Retinal pigment epithelial cell (primary cell): ENCODE results near the gene PARP11.

Experiments
- DNase-seq: peaks from one replicate; pipeline ENCODE4 v3.0.0-alpha.2; 2010; ENCODE audit warnings: low read depth
- H3K4me3 ChIP-seq: 2 replicates; pipeline ENCODE4 v1.5.1; 2011; ENCODE audit warnings: mild to moderate bottlenecking, low read length, control low read depth, moderate library complexity
- TF ChIP-seq, protein P1 (sequence below): conservative IDR thresholded peaks from 2 replicates; pipeline ENCODE4 v1.5.1; 2011; ENCODE audit warnings: low read depth, low read length, control low read depth, inconsistent platforms

PARP11 gene

DNA sequence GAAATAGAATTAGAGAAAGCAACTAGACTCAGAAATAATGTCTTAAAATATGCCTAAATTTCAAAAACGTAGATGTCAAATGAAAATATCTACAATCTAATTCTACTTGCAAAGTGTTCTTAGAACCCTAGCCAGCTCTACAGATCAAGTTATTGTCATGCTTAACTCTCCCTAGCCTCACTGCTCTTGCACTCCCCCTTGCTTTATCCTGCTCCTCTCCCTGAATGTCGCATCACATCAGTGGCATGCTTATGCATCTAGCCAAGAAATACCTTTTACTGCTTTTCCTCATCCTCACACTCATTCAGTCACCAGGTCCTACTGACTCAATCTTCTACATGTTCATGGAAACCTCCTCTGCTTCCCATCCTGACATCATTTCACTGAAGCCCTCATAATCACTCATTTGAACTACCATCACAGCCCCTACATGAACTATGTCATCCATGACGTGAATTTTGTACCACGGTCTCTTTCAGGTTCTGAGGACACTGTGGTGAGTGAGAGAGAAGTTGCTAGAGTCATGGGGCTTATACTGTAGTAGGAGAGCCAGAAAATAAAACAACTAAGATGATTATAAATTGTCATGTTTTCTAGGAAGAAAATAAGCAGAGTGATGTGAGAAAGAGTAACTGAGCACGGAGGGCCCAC lies 97.7 kb downstream of the PARP11 start:
- no peak overlapping the region for H3K4me3 ChIP-seq
- no peak for DNase-seq
- TF ChIP-seq, protein P1, sequence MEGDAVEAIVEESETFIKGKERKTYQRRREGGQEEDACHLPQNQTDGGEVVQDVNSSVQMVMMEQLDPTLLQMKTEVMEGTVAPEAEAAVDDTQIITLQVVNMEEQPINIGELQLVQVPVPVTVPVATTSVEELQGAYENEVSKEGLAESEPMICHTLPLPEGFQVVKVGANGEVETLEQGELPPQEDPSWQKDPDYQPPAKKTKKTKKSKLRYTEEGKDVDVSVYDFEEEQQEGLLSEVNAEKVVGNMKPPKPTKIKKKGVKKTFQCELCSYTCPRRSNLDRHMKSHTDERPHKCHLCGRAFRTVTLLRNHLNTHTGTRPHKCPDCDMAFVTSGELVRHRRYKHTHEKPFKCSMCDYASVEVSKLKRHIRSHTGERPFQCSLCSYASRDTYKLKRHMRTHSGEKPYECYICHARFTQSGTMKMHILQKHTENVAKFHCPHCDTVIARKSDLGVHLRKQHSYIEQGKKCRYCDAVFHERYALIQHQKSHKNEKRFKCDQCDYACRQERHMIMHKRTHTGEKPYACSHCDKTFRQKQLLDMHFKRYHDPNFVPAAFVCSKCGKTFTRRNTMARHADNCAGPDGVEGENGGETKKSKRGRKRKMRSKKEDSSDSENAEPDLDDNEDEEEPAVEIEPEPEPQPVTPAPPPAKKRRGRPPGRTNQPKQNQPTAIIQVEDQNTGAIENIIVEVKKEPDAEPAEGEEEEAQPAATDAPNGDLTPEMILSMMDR = no peak

DNA sequence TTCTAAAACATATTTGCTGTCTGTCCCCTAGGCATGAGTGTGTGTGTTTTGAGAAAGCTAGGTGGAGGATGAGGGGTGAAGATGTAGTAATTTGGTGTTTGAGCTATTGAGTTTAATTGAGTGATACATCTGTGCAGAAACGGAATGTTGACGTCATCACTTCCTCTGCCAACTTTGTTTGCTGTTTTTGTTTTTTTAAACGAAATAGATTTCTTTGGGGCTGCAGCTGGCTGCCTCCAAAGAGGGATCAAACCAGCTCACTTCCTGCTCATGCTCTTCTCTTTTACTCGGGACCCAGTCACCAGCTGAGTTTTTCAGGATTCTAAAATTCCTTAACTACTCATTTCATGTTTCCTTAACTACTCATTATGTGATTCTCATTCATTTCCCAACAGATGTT lies 100.8 kb downstream of the PARP11 start:
- H3K4me3 ChIP-seq = no peak overlapping the region
- TF ChIP-seq, protein P1 = no peak
- no peak for DNase-seq

DNA sequence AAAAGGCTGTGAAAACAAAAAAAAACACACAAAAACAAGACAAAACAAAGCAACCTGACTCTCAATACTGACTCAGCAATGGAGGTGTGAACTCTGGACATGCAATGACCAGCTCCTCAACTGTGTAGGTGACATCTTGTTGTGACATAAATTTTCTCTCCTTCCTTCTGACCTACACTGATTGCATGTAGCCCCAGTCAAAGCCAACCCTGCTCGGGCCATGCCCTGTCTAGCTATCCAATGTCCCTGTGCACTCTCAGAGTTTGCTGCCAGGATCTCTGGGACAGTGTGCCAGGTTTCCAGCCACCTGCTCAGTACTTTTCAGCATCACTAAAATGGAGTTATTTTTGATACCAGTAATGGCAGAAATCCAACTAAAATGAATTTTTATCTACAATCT lies 101.3 kb downstream of the PARP11 start:
- H3K4me3 ChIP-seq = no peak overlapping the region
- DNase-seq = no peak
- TF ChIP-seq, protein P1 = no peak

DNA sequence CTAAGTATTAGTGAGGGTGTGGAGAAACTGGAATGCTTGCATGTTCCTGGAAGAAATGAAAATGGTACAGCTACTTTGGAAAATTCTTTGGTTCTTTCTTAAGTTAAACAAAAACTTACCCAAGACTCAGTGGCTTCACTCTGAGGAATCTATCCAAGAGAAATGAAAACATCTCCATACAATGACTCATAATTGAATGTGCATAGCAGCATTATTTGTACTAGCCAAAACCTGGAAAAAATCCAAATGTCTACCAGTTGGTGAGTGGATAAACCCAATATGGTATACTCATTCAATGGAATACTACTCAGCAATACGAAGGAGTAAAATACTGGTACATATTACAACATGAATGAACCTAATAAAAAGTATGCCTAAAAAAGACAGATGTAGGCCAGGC lies 102.3 kb downstream of the PARP11 start:
- no peak for DNase-seq
- H3K4me3 ChIP-seq = no peak overlapping the region
- TF ChIP-seq, protein P1 = no peak

DNA sequence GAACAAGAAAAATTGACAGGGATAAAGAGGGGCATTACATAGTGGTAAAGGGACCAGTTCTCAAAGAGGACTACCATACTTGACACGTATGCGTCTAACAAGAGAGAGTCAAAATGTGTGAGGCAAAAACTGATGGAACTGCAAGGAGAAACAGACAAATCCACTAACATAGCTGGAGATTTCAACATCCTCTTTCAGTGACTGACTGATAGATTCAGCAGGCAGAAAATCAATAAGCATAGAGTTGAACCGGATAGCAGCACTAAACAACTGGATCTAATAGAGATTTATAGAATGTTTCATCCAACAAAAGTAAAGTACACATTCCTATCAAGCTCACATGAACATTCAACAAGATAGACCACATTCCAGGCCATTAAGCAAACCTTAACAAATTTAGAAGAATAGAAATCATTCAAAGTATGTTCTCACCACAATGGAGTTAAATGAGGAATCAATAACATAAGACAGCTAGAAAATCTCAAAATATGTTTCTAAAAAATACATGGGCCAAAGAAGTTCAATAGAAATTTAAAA lies 104.2 kb downstream of the PARP11 start:
- H3K4me3 ChIP-seq = no peak overlapping the region
- TF ChIP-seq, protein P1 = no peak
- no peak for DNase-seq

DNA sequence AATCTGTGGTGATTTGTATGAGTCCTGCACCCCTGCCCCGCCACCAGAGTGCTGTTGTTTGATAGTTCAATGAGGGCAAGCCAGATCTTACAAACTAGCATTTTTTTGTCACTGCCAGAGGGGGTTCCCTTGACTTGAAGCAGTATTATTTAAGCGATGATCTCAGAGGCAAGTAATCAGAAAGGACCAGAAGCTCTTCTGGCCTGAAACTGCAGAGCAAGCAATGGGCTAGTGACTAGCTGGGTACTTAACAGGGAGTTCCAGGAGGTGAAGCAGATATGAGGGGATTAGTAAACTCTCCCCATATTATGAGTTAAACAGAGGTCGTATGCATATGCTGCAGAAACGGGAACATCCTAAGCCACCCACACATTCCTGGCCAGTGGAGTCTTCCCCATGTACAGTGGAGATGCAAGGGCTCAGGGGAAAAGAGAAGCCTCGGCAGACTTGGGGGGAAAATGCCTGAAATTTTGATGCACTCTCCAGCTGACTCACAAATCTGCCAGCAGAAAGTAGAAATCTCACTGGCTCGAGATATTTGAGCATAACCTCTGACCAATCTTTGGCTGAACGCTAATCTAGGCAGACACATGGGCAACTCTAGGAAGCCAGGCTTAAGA lies 112.0 kb downstream of the PARP11 start:
- H3K4me3 ChIP-seq = no peak overlapping the region
- peak; percentile 14 for DNase-seq
- TF ChIP-seq, protein P1 = no peak

DNA sequence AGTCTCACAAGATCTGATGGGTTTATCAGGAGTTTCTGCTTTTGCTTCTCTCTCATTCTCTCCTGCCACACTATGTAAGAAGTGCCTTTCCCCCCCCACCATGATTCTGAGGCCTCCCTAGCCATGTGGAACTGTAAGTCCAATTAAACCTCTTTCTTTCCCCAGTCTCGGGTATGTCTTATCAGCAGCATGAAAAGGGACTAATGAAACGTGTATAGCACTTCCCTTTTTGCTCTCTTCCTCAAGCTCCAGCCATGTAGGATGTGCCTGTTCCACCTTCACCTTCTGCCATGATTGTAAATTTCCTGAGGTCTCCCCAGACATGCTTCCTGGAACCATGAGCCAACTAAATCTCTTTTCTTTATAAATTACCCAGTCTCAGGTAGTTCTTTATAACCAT lies 113.3 kb downstream of the PARP11 start:
- DNase-seq = no peak
- no peak overlapping the region for H3K4me3 ChIP-seq
- TF ChIP-seq, protein P1 = no peak
